DMS53 treated with DMSO at 0.1 percent for 48 hours (cell line): ENCODE data around the gene C1QL4.
A peak's percentile ranks its signal among the peaks of the same experiment; 100 is the strongest.

Experiments used
- DNase-seq: peaks from one replicate; lab custom pipeline; 2025; ENCODE audit not compliant: unreplicated experiment; lab: John Stamatoyannopoulos, UW

Gene C1QL4

GRCh38 chr12:49348781-49349180 lies 11.8 kb upstream of the C1QL4 start:
- DNase-seq, result no peak

DNA sequence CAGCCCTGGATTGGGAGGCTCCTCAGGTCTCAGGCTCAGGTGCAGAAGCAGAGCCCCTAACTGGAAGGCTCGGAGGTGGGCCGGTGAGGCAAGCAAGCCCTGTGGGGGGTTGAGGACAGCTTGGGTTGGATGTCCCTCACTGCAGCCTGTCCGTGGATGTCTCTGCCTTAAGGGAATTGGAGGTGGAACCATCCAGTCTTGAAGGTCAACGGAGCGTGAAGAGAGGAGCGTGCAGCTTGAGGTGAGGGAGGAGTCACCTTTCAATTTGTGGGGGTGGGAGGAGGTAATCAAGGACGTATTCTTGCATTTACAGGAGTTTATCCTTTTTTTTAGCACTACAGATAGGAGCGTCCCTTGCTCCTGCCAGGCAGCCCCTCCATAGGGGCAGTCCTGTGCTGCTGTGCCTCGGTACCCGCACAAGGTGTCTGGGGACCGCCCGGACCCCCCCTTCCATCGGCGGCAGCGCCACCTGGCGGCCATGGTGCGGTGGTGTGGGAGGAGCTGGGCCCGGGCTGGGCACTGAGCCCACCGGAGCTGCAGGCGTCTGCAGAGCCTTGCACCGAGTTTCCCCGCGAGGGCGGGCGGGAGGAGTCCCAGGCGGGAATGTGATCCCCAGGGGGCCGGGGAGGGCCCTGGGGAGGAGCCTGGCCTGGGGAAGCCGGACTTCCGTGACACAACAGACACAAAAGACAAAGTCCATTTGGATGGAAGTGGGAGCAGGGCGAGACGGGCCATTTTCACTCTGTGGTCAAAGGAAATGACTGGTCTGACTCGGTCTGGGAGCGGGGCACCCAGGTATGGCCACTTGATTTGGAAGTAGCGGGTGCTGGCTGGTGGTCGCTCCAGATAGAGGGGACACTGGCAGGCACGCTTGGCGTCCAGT lies 10.6 kb upstream of the C1QL4 start:
- peak; percentile 67 for DNase-seq

DNA sequence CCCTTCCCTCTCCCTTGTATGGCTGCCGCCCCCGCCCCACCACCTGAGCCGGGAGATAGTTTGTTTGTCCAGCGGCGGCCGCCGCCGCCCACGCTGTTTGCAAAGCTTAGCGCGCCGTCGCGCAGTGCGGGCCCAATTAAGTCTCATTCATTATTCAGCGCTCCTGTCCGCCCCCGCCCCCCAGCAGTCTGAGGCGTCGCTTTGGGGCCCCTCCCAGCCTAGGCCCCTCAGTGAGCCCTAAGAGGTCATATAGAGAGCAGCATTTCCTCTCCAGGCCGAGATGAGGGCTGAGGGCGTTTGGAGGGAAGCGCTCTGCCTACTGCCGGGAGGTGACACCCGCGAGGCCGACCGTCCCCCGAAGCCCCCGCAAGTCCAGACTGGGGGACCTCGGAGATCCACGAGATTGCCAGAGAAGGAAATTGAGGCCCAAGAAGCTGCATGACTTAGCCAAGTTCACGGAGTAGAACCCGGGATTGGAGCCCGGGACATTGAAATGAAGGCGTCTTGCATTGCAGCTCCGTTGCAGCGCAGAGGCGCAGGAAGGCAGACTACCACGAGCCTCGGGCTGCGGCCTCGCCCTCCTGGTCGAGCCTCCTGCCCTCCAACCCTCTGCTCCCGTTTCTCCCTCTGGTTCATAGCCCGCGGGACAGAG lies 9.8 kb upstream of the C1QL4 start, which contains the start of gene DNAJC22:
Gene DNAJC22 (plus strand): TSS at position 230 of the 652 bp plus-strand sequence. CDS start 1,985 bp downstream, outside the sequence.
- peak; percentile 67 for DNase-seq

- no peak for DNase-seq
These were observed 9.1 kb upstream of the C1QL4 start for GRCh38 chr12:49345825-49346658.

GRCh38 chr12:49345051-49345824 lies 8.2 kb upstream of the C1QL4 start:
- no peak for DNase-seq

DNA sequence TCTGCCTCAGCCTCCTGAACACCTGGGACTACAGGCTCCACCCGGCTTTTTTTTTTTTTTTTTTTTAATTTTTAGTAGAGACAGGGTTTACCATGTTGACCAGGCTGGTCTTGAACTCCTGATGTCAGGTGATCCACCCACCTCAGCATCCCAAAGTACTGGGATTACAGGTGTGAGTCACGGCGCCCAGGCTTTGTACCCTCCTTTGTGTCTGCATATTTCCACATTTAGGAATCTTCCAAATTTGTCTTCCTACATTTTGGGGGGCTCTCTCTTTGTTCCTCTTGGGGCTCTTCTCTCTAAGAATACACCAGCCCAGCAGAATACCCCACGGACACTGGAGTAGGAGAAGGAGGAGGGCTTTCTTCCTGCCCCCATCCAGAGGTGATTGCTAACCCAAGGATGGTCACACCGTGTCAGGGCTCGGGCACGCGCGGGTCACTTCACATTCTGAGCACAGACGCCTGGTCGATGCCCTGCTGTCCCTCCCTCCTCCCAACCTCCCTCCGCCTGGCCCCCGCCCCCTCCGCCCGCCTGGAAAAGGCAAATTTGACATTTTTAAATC lies 7.6 kb upstream of the C1QL4 start:
- no peak for DNase-seq

GRCh38 chr12:49342914-49343731 lies 6.1 kb upstream of the C1QL4 start:
- DNase-seq, result peak; percentile 42

- peak; percentile 83 for DNase-seq
These were observed 5.3 kb upstream of the C1QL4 start for GRCh38 chr12:49342066-49342913.

DNA sequence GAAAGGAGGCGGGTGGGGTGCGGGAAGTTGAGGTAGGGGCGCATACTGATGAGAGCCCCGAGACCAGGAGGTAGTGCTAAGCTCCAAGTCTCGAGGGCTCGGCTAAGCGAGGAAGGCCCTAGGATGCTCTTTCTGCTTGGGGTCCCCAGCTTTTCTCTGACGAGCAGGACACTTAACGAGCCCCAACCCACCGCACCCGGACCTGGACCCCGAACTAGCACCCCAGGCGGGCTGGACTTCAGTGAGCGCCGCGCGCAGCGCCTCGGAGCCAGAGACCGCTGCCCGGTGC lies 4.7 kb upstream of the C1QL4 start:
- DNase-seq, result no peak

GRCh38 chr12:49340971-49341776 lies 4.2 kb upstream of the C1QL4 start:
- DNase-seq, result no peak

DNA sequence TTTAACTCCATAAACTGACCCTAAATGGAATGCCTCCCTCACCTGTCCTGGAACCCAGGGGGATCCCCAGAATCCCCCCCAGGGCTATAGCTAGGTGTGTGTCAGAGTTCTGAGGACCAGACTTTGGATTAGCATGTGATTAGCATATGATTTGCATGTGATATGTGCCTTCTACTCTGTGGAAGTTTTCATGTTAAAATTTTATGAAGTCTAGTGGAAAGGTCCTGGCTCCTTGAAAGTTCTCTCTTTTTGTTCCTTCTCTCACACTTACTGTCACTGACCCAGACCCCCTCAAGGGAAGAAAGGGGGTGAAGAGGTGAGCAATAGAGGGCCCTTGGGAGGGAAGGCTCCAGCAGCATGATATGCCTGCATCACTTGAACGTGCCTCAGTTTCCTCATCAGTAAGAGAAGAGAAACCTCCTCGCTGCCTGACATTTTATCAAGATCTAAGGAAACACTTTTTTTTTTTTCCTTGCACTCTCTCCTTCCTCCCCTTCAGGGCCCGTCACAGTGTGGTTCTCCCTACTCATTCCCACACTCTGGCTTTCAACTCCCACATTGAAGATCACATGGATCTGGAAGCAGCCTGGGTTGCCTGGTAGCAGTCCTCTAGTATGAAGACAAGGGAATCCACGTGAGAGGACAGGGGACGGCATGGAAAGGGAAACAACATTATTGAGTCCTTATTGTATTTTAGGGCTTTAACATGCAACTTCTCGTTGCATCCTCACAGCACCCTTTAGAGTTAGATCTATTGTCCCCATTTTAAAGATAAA lies 3.3 kb upstream of the C1QL4 start:
- no peak for DNase-seq

DNA sequence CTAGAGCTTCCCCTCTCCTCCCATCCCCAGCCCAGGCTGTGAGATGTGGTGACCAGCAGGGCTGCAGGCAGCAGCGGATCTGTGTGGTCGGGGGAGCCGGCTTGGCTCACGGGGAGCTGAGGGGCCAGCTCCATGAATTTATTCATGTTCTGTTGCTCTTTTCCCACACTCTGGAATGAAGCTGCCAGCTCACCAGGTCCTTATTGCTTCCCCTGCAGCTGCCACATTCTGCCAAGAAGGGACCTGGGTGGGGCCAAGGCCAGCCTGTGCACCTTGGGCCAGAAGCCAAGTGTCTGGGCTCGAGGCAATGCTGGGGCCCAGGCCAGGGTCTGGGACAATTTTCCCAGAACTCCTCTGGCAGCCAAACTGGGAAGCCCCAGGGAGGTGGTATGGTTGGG lies 2.5 kb upstream of the C1QL4 start:
- no peak for DNase-seq

- no peak for DNase-seq
These were observed 2.0 kb upstream of the C1QL4 start for GRCh38 chr12:49338830-49339463.

GRCh38 chr12:49335955-49336644 lies 888 bp downstream of the C1QL4 start:
- no peak for DNase-seq

DNA sequence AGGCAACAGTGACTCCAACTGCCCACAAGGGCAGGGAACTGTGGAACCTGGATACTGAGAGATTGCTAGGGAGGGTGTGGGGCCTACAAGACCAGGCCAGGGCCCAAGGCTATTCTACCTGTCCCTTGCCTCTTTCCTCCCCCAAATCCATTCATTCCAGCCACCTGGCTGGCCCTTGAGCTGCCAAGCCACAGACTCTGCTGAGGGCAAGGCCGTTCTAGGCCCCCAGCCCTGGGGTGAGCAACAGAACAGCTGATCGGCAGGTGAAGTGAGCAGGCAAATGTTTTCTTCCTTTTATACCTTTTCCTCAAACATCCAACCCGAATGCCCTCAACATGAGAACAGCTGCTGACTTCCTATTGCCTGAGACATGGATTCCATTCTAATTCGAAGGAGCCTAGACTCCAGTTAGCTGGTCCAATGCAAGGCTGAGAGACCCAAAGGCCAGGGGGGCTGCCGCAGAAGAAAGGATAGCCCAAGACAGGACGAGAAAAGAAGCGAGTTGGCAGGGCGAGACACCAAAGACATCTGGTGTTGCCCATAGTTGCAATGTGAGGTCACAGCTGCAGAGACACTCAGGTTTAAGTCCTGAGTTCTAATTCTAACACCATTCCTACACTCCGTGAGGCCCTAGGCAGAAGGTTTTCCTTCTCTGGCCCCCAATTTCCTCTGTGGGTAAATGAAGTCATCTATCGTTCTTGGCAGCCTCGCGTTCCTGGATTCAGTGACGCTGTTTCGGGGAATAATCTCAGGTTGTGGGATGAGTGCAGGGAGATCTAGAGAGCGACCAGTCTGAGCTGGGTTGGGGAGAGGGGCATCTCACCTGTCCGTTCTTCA lies 1.7 kb downstream of the C1QL4 start:
- no peak for DNase-seq
